Activated T-cell treated with anti-CD3 and anti-CD28 coated beads, Interleukin-2, amount 50 U/mL, for 72 hours (primary cell): ENCODE data around the gene XXYLT1. TPM values are rescaled to one million over a fixed set of nuclear protein-coding genes. Genes with fewer than 3 reads are reported as not detected.

Experiments
- ATAC-seq, 2 donors: fragments of 150-1000 bp; cut with Tn5 transposase; replicated peaks in 1 of 2; 2 replicates each; pipeline ENCODE4 v1.10.0; 2021; ENCODE audit warnings: moderate library complexity in 2 of 2, mild to moderate bottlenecking in 1 of 2
- DNase-seq, 2 donors: peaks; one replicate each; pipeline ENCODE4 v3.0.0; 2021 to 2022; ENCODE audit warnings: mixed read lengths in 1 of 2
- H3K27ac Mint-ChIP-seq: one replicate; pipeline ENCODE4 v1.8.0; 2022; ENCODE audit warnings: mild to moderate bottlenecking, moderate library complexity, mixed read lengths
- H3K27me3 Mint-ChIP-seq: one replicate; pipeline ENCODE4 v1.8.0; 2022; ENCODE audit warnings: low read depth, mixed read lengths
- H3K36me3 Mint-ChIP-seq, 2 donors: one replicate each; pipeline ENCODE4 v1.8.0; 2022; ENCODE audit warnings: mixed read lengths in 2 of 2, mild to moderate bottlenecking in 1 of 2; ENCODE audit not compliant: insufficient read depth in 2 of 2
- H3K4me1 Mint-ChIP-seq: one replicate; pipeline ENCODE4 v1.8.0; 2022; ENCODE audit warnings: low read depth, mixed read lengths
- H3K4me3 Mint-ChIP-seq, 2 donors: one replicate each; pipeline ENCODE4 v1.8.0; 2022; ENCODE audit warnings: mild to moderate bottlenecking in 2 of 2, mixed read lengths in 2 of 2, moderate library complexity in 2 of 2
- H3K9me3 Mint-ChIP-seq, 2 donors: one replicate each; pipeline ENCODE4 v1.8.0; 2022; ENCODE audit warnings: mixed read lengths in 2 of 2
- total RNA-seq, 2 donors: library from RNA; stranded (reverse); gene quantifications; one replicate each; pipeline ENCODE4 v1.2.3, GENCODE V29; 2022

The XXYLT1 gene
- total RNA-seq, 2 donors from 2014 or later, result 6.2 to 6.6 TPM

GRCh38 chr3:195105841-195106417, 165.0 kb downstream of the XXYLT1 start:
- H3K36me3 Mint-ChIP-seq, result no peaks in the 10 kb centered on the region
- peak overlapping the region; percentile 68 to 80 for H3K4me3 Mint-ChIP-seq
- DNase-seq, result no peak
- no peaks in the 10 kb centered on the region for H3K27me3 Mint-ChIP-seq
- no peak overlapping the region for H3K27ac Mint-ChIP-seq
- ATAC-seq, result no peak
- peaks cover 7% of the 10 kb centered on the region for H3K4me1 Mint-ChIP-seq
- H3K9me3 Mint-ChIP-seq, result no peaks in the 10 kb centered on the region

GRCh38 chr3:195105389-195105788, 165.6 kb downstream of the XXYLT1 start:
- H3K36me3 Mint-ChIP-seq, result no peaks in the 10 kb centered on the region
- ATAC-seq (no peak), DNase-seq (no peak)
- H3K27ac Mint-ChIP-seq, result no peak overlapping the region
- H3K4me1 Mint-ChIP-seq, result peaks cover 7% of the 10 kb centered on the region
- no peaks in the 10 kb centered on the region for H3K27me3 Mint-ChIP-seq
- no peaks in the 10 kb centered on the region for H3K9me3 Mint-ChIP-seq
- H3K4me3 Mint-ChIP-seq, result no peak overlapping the region

GRCh38 chr3:195104340-195104739, 166.6 kb downstream of the XXYLT1 start:
- no peak overlapping the region for H3K27ac Mint-ChIP-seq
- no peaks in the 10 kb centered on the region for H3K36me3 Mint-ChIP-seq
- H3K27me3 Mint-ChIP-seq, result no peaks in the 10 kb centered on the region
- no peak overlapping the region for H3K4me3 Mint-ChIP-seq
- H3K9me3 Mint-ChIP-seq, result no peaks in the 10 kb centered on the region
- ATAC-seq, result no peak
- peaks cover 7% of the 10 kb centered on the region for H3K4me1 Mint-ChIP-seq
- no peak for DNase-seq

- Mint-ChIP-seq H3K4me1 (peaks cover 7% of the 10 kb centered on the region), H3K27me3 (no peaks in the 10 kb centered on the region), H3K36me3 (no peaks in the 10 kb centered on the region), H3K9me3 (no peaks in the 10 kb centered on the region), H3K27ac (no peak overlapping the region), H3K4me3 (no peak overlapping the region)
- DNase-seq, result no peak
- ATAC-seq, result no peak
Observed at GRCh38 chr3:195103623-195104022, 167.3 kb downstream of the XXYLT1 start.

- no peaks in the 10 kb centered on the region for H3K9me3 Mint-ChIP-seq
- H3K4me1 Mint-ChIP-seq, result peaks cover 7% of the 10 kb centered on the region
- H3K27ac Mint-ChIP-seq, result no peak overlapping the region
- no peaks in the 10 kb centered on the region for H3K27me3 Mint-ChIP-seq
- H3K4me3 Mint-ChIP-seq, result no peak overlapping the region
- DNase-seq (no peak), ATAC-seq (no peak)
- H3K36me3 Mint-ChIP-seq, result no peaks in the 10 kb centered on the region
Observed at GRCh38 chr3:195102609-195103467, 168.1 kb downstream of the XXYLT1 start.

GRCh38 chr3:195101927-195102608, 168.9 kb downstream of the XXYLT1 start:
- H3K36me3 Mint-ChIP-seq, result no peaks in the 10 kb centered on the region
- no peak overlapping the region for H3K27ac Mint-ChIP-seq
- no peak overlapping the region for H3K4me3 Mint-ChIP-seq

GRCh38 chr3:195101001-195101583, 169.9 kb downstream of the XXYLT1 start:
- no peak for ATAC-seq
- Mint-ChIP-seq H3K9me3 (no peaks in the 10 kb centered on the region), H3K4me1 (peaks cover 2% of the 10 kb centered on the region), H3K36me3 (no peaks in the 10 kb centered on the region), H3K27ac (no peak overlapping the region), H3K4me3 (no peak overlapping the region), H3K27me3 (no peaks in the 10 kb centered on the region)
- no peak for DNase-seq

More at GRCh38 chr3:195101927-195102608, 168.9 kb downstream of the XXYLT1 start:
- DNase-seq (no peak), ATAC-seq (no peak)
- H3K9me3 Mint-ChIP-seq, result no peaks in the 10 kb centered on the region
- H3K4me1 Mint-ChIP-seq, result peaks cover 7% of the 10 kb centered on the region
- H3K27me3 Mint-ChIP-seq, result no peaks in the 10 kb centered on the region

- H3K9me3 Mint-ChIP-seq, result no peaks in the 10 kb centered on the region
- H3K27ac Mint-ChIP-seq, result no peak overlapping the region
- H3K4me3 Mint-ChIP-seq, result no peak overlapping the region
- no peak for DNase-seq
- H3K4me1 Mint-ChIP-seq, result no peaks in the 10 kb centered on the region
- H3K36me3 Mint-ChIP-seq, result no peaks in the 10 kb centered on the region
- no peak for ATAC-seq
- no peaks in the 10 kb centered on the region for H3K27me3 Mint-ChIP-seq
Observed at GRCh38 chr3:195099951-195100785, 170.8 kb downstream of the XXYLT1 start.

- no peaks in the 10 kb centered on the region for H3K4me1 Mint-ChIP-seq
- no peak overlapping the region for H3K4me3 Mint-ChIP-seq
- H3K27me3 Mint-ChIP-seq, result no peaks in the 10 kb centered on the region
- H3K9me3 Mint-ChIP-seq, result no peaks in the 10 kb centered on the region
- ATAC-seq (no peak), DNase-seq (no peak)
- H3K36me3 Mint-ChIP-seq, result no peaks in the 10 kb centered on the region
- H3K27ac Mint-ChIP-seq, result no peak overlapping the region
Observed at GRCh38 chr3:195098741-195099525, 172.0 kb downstream of the XXYLT1 start.

- H3K4me3 Mint-ChIP-seq, result no peak overlapping the region
- H3K27ac Mint-ChIP-seq, result no peak overlapping the region
- DNase-seq, result no peak
- no peaks in the 10 kb centered on the region for H3K27me3 Mint-ChIP-seq
- no peaks in the 10 kb centered on the region for H3K9me3 Mint-ChIP-seq
- no peak for ATAC-seq
- no peaks in the 10 kb centered on the region for H3K36me3 Mint-ChIP-seq
- no peaks in the 10 kb centered on the region for H3K4me1 Mint-ChIP-seq
Observed at GRCh38 chr3:195097331-195098255, 173.4 kb downstream of the XXYLT1 start.
